ENCODE measurements around the gene SUCO.
A peak's percentile ranks its signal among the peaks of the same experiment; 100 is the strongest.

The SUCO gene

GRCh38 chr1:172515436-172515835, 17.5 kb upstream of the SUCO start:
- no peak for DNase-seq (ENCODE audit: low spot score)

GRCh38 chr1:172515927-172516326, 17.0 kb upstream of the SUCO start:
- no peak for DNase-seq (ENCODE audit: low spot score)

- DNase-seq (ENCODE audit: low spot score) = no peak
Observed at GRCh38 chr1:172517081-172517480, 15.9 kb upstream of the SUCO start.

- no peak for DNase-seq (ENCODE audit: low spot score)
Observed at GRCh38 chr1:172517545-172517944, 15.4 kb upstream of the SUCO start.

GRCh38 chr1:172529304-172529703, 3.6 kb upstream of the SUCO start:
- DNase-seq (ENCODE audit: low spot score) = no peak

GRCh38 chr1:172530000-172530399, 3.0 kb upstream of the SUCO start:
- DNase-seq (ENCODE audit: low spot score) = no peak

GRCh38 chr1:172531412-172532182, 1.4 kb upstream of the SUCO start:
- DNase-seq (ENCODE audit: low spot score) = no peak

- peak; percentile 93 for DNase-seq (ENCODE audit: low spot score)
Observed at GRCh38 chr1:172532183-172532699, 709 bp upstream of the SUCO start.

GRCh38 chr1:172533513-172534151, 682 bp downstream of the SUCO start:
- DNase-seq (ENCODE audit: low spot score) = peak; percentile 32

GRCh38 chr1:172536256-172536655, 3.3 kb downstream of the SUCO start:
- no peak for DNase-seq (ENCODE audit: low spot score)

GRCh38 chr1:172537366-172537765, 4.4 kb downstream of the SUCO start:
- DNase-seq (ENCODE audit: low spot score) = no peak

- no peak for DNase-seq (ENCODE audit: low spot score)
Observed at GRCh38 chr1:172537827-172538391, 5.0 kb downstream of the SUCO start.

- DNase-seq (ENCODE audit: low spot score) = no peak
Observed at GRCh38 chr1:172540635-172541034, 7.7 kb downstream of the SUCO start.

- no peak for DNase-seq (ENCODE audit: low spot score)
Observed at GRCh38 chr1:172544481-172545104, 11.6 kb downstream of the SUCO start.

GRCh38 chr1:172545396-172546004, 12.6 kb downstream of the SUCO start:
- peak; percentile 10 for DNase-seq (ENCODE audit: low spot score)

- DNase-seq (ENCODE audit: low spot score) = no peak
Observed at GRCh38 chr1:172547071-172547470, 14.1 kb downstream of the SUCO start.

GRCh38 chr1:172549621-172550280, 16.8 kb downstream of the SUCO start:
- no peak for DNase-seq (ENCODE audit: low spot score)

- no peak for DNase-seq (ENCODE audit: low spot score)
Observed at GRCh38 chr1:172551279-172551678, 18.3 kb downstream of the SUCO start.

GRCh38 chr1:172554915-172555314, 22.0 kb downstream of the SUCO start:
- DNase-seq (ENCODE audit: low spot score) = no peak

- DNase-seq (ENCODE audit: low spot score) = no peak
Observed at GRCh38 chr1:172556461-172556860, 23.5 kb downstream of the SUCO start.

- DNase-seq (ENCODE audit: low spot score) = no peak
Observed at GRCh38 chr1:172557270-172557669, 24.3 kb downstream of the SUCO start.

Measured in germinal center (tissue), 1 donor.